K562 (cell line): ENCODE results near the gene GNG7. TPM values are rescaled to one million over a fixed set of nuclear protein-coding genes. Genes with fewer than 3 reads are reported as not detected.

Experiments used
- ARID1B ChIP-seq: fragments of 450-650 bp; IDR thresholded peaks from 2 replicates; pipeline ENCODE4 v1.6.1; 2016; ENCODE audit warnings: antibody characterized with exemption, mild to moderate bottlenecking, inconsistent platforms
- CBX5 ChIP-seq: IDR thresholded peaks from 2 replicates; pipeline ENCODE4 v1.6.1; 2014; ENCODE audit warnings: low read depth, borderline replicate concordance
- CCNT2 ChIP-seq: IDR thresholded peaks from 2 replicates; pipeline ENCODE4 v1.6.1; 2011; ENCODE audit warnings: borderline replicate concordance, low read depth, mild to moderate bottlenecking, moderate library complexity, mixed read lengths, low read length; ENCODE audit not compliant: insufficient read length; ENCODE audit errors: extremely low read depth
- ELF4 ChIP-seq: fragments of 450-650 bp; formaldehyde crosslinking; IDR thresholded peaks from 2 replicates; pipeline ENCODE4 v1.4.0; 2022; ENCODE audit warnings: missing genetic modification characterization
- ELK3 ChIP-seq: fragments of 450-650 bp; formaldehyde crosslinking; IDR thresholded peaks from 2 replicates; pipeline ENCODE4 v1.4.0; 2020; ENCODE audit warnings: mild to moderate bottlenecking
- MEF2A ChIP-seq: IDR thresholded peaks from 2 replicates; pipeline ENCODE4 v1.6.1; 2011; ENCODE audit warnings: low read depth, mild to moderate bottlenecking, low read length, moderate library complexity; ENCODE audit not compliant: control insufficient read depth
- MTA1 ChIP-seq: fragments of 450-650 bp; IDR thresholded peaks from 2 replicates; pipeline ENCODE4 v1.6.1; 2017; ENCODE audit warnings: borderline replicate concordance
- POLR2AphosphoS2 ChIP-seq: IDR thresholded peaks from 2 replicates; pipeline ENCODE4 v1.6.1; 2012; ENCODE audit warnings: low read length, improper control_type of control experiment
- SMAD2 ChIP-seq: fragments of 150-350 bp; IDR thresholded peaks from 2 replicates; pipeline ENCODE4 v1.6.1; 2014; ENCODE audit warnings: low read depth, mild to moderate bottlenecking, low read length
- STAT6 ChIP-seq: sonication (generic); formaldehyde crosslinking; IDR thresholded peaks from 2 replicates; pipeline ENCODE4 v1.8.1; 2023; ENCODE audit warnings: mild to moderate bottlenecking, missing genetic modification reagents
- XRCC5 ChIP-seq: fragments of 200-400 bp; formaldehyde crosslinking; IDR thresholded peaks from 2 replicates; pipeline ENCODE4 v1.6.1; 2017; ENCODE audit warnings: low read depth, mild to moderate bottlenecking, low read length
- ZNF512 ChIP-seq: IDR thresholded peaks from 2 replicates; pipeline ENCODE4 v1.6.1; 2016; ENCODE audit warnings: missing genetic modification characterization, missing compliant biosample characterization
- ZNF695 ChIP-seq: fragments of 450-650 bp; formaldehyde crosslinking; IDR thresholded peaks from 2 replicates; pipeline ENCODE4 v1.4.0; 2020; ENCODE audit warnings: mild to moderate bottlenecking, moderate library complexity
- ZSCAN29 ChIP-seq: fragments of 450-650 bp; IDR thresholded peaks from 2 replicates; pipeline ENCODE4 v1.6.1; 2017
- polyA plus RNA-seq, 8 experiments: library from polyadenylated mRNA; depleted of rRNA in 4 of 8; stranded (reverse) in 5 of 8; unstranded in 3 of 8; fragments of >200 nt; fragmentation: Nextera tagmentation in 2 of 8; fragmentation: Illumina TruSeq in 1 of 8; extraction: Ambion mirVana in 2 of 8; extraction: Trizol in 1 of 8; gene quantifications; 2 replicates each; pipeline versions ENCODE4 v1.2.1 to v1.2.3, GENCODE V29; 2011 to 2014; ENCODE audit warnings: inconsistent platforms in 1 of 8, missing spikeins in 1 of 8
- total RNA-seq, 7 experiments: library from RNA; depleted of rRNA in 6 of 7; stranded (reverse); fragments of >200 nt in 6 of 7; fragmentation: Illumina TruSeq in 2 of 7; extraction: Trizol in 2 of 7; gene quantifications; 2 replicates each; pipeline versions ENCODE4 v1.2.1 to v1.2.3, GENCODE V29; 2011 to 2021; ENCODE audit warnings: low replicate concordance in 1 of 7
- TF ChIP-seq, protein P1 (sequence below): fragments of 450-650 bp; formaldehyde crosslinking; IDR thresholded peaks from 2 replicates; pipeline ENCODE4 v1.4.0; 2020; ENCODE audit warnings: mild to moderate bottlenecking, moderate library complexity
- TF ChIP-seq, protein P2 (sequence below): fragments of 450-650 bp; IDR thresholded peaks from 2 replicates; pipeline ENCODE4 v1.6.1; 2017; ENCODE audit warnings: antibody characterized with exemption
- TF ChIP-seq, protein P3 (sequence below): conservative IDR thresholded peaks from 2 replicates; pipeline ENCODE4 v1.6.1; 2011; ENCODE audit warnings: low read depth, mild to moderate bottlenecking, low read length; ENCODE audit not compliant: control insufficient read depth

GNG7 gene
- total and polyA plus RNA-seq, 9 of the 15 experiments (the other 6 are each of a cell fraction or from before 2014, with no cell fraction given): 0.01 to 0.20 (median 0.06) TPM; not detected in 1

DNA sequence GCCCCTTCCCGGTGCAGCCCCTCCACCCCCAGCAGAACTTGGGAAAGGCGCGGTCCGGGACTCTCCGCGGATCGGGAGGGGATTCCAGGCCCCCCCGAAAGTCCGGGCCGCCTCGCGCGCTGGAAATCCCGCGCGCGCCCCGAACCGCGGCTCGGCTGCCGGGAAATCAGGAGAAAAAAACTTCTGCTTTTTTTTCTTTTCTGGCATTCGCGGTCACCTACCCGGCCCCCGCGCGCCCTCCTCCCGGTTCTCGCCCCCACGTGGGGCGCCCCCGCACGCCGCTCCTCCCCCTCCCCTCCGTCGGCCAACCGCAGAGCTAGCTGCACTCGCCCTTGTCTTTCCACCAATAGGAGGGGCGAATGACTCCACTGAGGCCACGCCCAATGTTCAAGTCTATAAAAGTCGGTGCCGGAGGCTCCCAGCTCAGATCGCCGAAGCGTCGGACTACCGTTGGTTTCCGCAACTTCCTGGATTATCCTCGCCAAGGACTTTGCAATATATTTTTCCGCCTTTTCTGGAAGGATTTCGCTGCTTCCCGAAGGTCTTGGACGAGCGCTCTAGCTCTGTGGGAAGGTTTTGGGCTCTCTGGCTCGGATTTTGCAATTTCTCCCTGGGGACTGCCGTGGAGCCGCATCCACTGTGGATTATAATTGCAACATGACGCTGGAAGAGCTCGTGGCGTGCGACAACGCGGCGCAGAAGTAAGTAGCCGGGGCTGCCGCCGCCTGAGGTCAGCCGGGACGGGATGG lies 226.6 kb downstream of the GNG7 start, which contains the start of gene GADD45B (continued):
- TF ChIP-seq ZSCAN29 (no peak), SMAD2 (no peak), MTA1 (no peak), ZNF512 (no peak), CCNT2 (peak; percentile 83), MEF2A (no peak), ELK3 (no peak), CBX5 (no peak), ZNF695 (no peak), ELF4 (no peak), XRCC5 (0 out of 2 replicates have a peak, but pooled peaks have one; percentile 36), POLR2AphosphoS2 (no peak; the same call in 1 of the 2 replicates), STAT6 (CRISPR knock-in tag) (no peak), ARID1B (0 out of 2 replicates have a peak, but pooled peaks have one; percentile 7)
- TF ChIP-seq, protein P1, sequence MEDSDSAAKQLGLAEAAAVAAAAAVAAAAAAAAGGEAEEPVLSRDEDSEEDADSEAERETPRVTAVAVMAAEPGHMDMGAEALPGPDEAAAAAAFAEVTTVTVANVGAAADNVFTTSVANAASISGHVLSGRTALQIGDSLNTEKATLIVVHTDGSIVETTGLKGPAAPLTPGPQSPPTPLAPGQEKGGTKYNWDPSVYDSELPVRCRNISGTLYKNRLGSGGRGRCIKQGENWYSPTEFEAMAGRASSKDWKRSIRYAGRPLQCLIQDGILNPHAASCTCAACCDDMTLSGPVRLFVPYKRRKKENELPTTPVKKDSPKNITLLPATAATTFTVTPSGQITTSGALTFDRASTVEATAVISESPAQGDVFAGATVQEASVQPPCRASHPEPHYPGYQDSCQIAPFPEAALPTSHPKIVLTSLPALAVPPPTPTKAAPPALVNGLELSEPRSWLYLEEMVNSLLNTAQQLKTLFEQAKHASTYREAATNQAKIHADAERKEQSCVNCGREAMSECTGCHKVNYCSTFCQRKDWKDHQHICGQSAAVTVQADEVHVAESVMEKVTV: no peak
- TF ChIP-seq, protein P2, sequence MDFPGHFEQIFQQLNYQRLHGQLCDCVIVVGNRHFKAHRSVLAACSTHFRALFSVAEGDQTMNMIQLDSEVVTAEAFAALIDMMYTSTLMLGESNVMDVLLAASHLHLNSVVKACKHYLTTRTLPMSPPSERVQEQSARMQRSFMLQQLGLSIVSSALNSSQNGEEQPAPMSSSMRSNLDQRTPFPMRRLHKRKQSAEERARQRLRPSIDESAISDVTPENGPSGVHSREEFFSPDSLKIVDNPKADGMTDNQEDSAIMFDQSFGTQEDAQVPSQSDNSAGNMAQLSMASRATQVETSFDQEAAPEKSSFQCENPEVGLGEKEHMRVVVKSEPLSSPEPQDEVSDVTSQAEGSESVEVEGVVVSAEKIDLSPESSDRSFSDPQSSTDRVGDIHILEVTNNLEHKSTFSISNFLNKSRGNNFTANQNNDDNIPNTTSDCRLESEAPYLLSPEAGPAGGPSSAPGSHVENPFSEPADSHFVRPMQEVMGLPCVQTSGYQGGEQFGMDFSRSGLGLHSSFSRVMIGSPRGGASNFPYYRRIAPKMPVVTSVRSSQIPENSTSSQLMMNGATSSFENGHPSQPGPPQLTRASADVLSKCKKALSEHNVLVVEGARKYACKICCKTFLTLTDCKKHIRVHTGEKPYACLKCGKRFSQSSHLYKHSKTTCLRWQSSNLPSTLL: no peak
- TF ChIP-seq, protein P3, sequence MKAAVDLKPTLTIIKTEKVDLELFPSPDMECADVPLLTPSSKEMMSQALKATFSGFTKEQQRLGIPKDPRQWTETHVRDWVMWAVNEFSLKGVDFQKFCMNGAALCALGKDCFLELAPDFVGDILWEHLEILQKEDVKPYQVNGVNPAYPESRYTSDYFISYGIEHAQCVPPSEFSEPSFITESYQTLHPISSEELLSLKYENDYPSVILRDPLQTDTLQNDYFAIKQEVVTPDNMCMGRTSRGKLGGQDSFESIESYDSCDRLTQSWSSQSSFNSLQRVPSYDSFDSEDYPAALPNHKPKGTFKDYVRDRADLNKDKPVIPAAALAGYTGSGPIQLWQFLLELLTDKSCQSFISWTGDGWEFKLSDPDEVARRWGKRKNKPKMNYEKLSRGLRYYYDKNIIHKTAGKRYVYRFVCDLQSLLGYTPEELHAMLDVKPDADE: no peak; the same call in 1 of the 2 replicates
